Measurements from ENCODE around the gene NAXE. TPM values are rescaled to one million over a fixed set of nuclear protein-coding genes. Genes with fewer than 3 reads are reported as not detected.

NAXE gene
- total and polyA plus RNA-seq, 12 donors: 49.4 to 132 (median 101) TPM

- peak; percentile 80 to 92 (median 88) for DNase-seq
- intact Hi-C loops (cut with DNase I): no loop called here
- no peak within 1 kb of the TSS for H3K27ac ChIP-seq
These were observed 19.5 kb upstream of the NAXE start, which contains the start of gene IQGAP3 for GRCh38 chr1:156571919-156572662. Gene IQGAP3, minus strand, starts transcription at chr1:156572565. Its CDS starts 36 bp downstream, at chr1:156572529.

GRCh38 chr1:156572663-156573018 lies 18.9 kb upstream of the NAXE start:
- TF ChIP-seq CTCF (IDR thresholded peaks at IDR 0.05): no peak
- Histone ChIP-seq H3K27ac (no peak overlapping the region), H3K4me1 (replicated peaks in 1 of 2) (peaks cover 0 to 13% of the 10 kb centered on the region in 2 donors), H3K4me3 (peak overlapping the region in 1 of 4 donors; percentile 42), H3K36me3 (replicated peaks in 1 of 2) (no peaks in the 10 kb centered on the region), H3K27me3 (peaks cover 15% of the 10 kb centered on the region), H3K9me3 (replicated peaks in 1 of 3) (no peaks in the 10 kb centered on the region)
- intact Hi-C loops (cut with DNase I): no loop called here
- 24 to 30% (median 27%) methylated on average over 10 of the region's 10 CpGs for WGBS, 4 donors
- no peak for DNase-seq

More at GRCh38 chr1:156571919-156572662, 19.5 kb upstream of the NAXE start, which contains the start of gene IQGAP3:
- 1% methylated on average over 18 to 38 of the region's 38 CpGs for WGBS, 4 donors
- Histone ChIP-seq H3K4me3 (peak within 1 kb of the TSS in 2 of 4 donors; percentile 9 to 42), H3K4me1 (replicated peaks in 1 of 2) (peaks cover 0 to 13% of the 10 kb centered on the region in 2 donors), H3K9me3 (replicated peaks in 1 of 3) (no peaks in the 10 kb centered on the region), H3K36me3 (replicated peaks in 1 of 2) (no peaks in the 10 kb centered on the region), H3K27me3 (peaks cover 15% of the 10 kb centered on the region)
- TF ChIP-seq CTCF (IDR thresholded peaks at IDR 0.05) (no peak), POLR2A (IDR thresholded peaks at IDR 0.05) (no peak)

- TF ChIP-seq CTCF (IDR thresholded peaks at IDR 0.05): no peak
- no peak for TF ChIP-seq POLR2A (IDR thresholded peaks at IDR 0.05)
- no peak overlapping the region for H3K27ac ChIP-seq
- H3K4me3 ChIP-seq: no peak overlapping the region
- WGBS, 4 donors: 50 to 71% (median 54%) methylated on average over 2 of the region's 2 CpGs
- no peaks in the 10 kb centered on the region for H3K9me3 ChIP-seq (replicated peaks in 1 of 3)
- no peak for DNase-seq
- peaks cover 15% of the 10 kb centered on the region for H3K27me3 ChIP-seq
- intact Hi-C loops (cut with DNase I): no loop called here
- H3K36me3 ChIP-seq (replicated peaks in 1 of 2): no peaks in the 10 kb centered on the region
- peaks cover 0 to 13% of the 10 kb centered on the region in 2 donors for H3K4me1 ChIP-seq (replicated peaks in 1 of 2)
These were observed 17.4 kb upstream of the NAXE start for GRCh38 chr1:156574039-156574633.

- peaks cover 0 to 2% of the 10 kb centered on the region in 2 donors for H3K4me1 ChIP-seq (replicated peaks in 1 of 2)
- no peak overlapping the region for H3K27ac ChIP-seq
- TF ChIP-seq CTCF (IDR thresholded peaks at IDR 0.05): no peak
- intact Hi-C loops (cut with DNase I): no loop called here
- H3K36me3 ChIP-seq (replicated peaks in 1 of 2): no peaks in the 10 kb centered on the region
- no peak overlapping the region for H3K4me3 ChIP-seq
- 88 to 100% (median 95%) methylated on average over 3 of the region's 3 CpGs for WGBS, 4 donors
- DNase-seq: no peak
- H3K27me3 ChIP-seq: no peaks in the 10 kb centered on the region
- no peaks in the 10 kb centered on the region for H3K9me3 ChIP-seq (replicated peaks in 1 of 3)
These were observed 14.0 kb upstream of the NAXE start for GRCh38 chr1:156577550-156577949.
